ENCODE measurements around the gene RALBP1. TPM values are rescaled to one million over a fixed set of nuclear protein-coding genes. Genes with fewer than 3 reads are reported as not detected.
"Not testable (repeated sequence)": the region's sequence is repeated elsewhere in the genome, so short reads cannot be mapped to it uniquely, and the experiment has no call there.

RALBP1 gene
- total RNA-seq, 1 donor from 2014 or later = 67.2 TPM

GRCh38 chr18:9475643-9476591, 604 bp downstream of the RALBP1 start:
- Histone ChIP-seq H3K27me3 (no peaks in the 10 kb centered on the region), H3K27ac (peak overlapping the region; percentile 78 to 88), H3K4me1 (peaks cover 0 to 5% of the 10 kb centered on the region in 2 donors), H3K9me3 (no peaks in the 10 kb centered on the region), H3K4me3 (peak overlapping the region; percentile 95 to 98), H3K36me3 (peaks cover 3 to 4% of the 10 kb centered on the region in 2 donors)
- TF ChIP-seq CTCF (IDR thresholded peaks at IDR 0.05) = no peak
- no peak for DNase-seq (ENCODE audit: low spot score in 2 of 2)
- intact Hi-C loops (cut with DNase I) = loop anchor here (1.0 to 10.0 kb wide), 9 partner anchors 41 to 771 kb away; partner anchors contain the start of genes ANKRD12, MTCL1, PPP4R1 and TWSG1

GRCh38 chr18:9476949-9477348, 1.6 kb downstream of the RALBP1 start:
- H3K27ac ChIP-seq; H3K27me3 ChIP-seq; DNase-seq (ENCODE audit: low spot score in 2 of 2); H3K36me3 ChIP-seq; H3K9me3 ChIP-seq; H3K4me1 ChIP-seq: not testable (repeated sequence)
- peak overlapping the region in 1 of 2 donors; percentile 95 for H3K4me3 ChIP-seq
- intact Hi-C loops (cut with DNase I) = loop anchor here (5.0 to 10.0 kb wide), 4 partner anchors 125 to 772 kb away; partner anchors contain the start of genes MTCL1, PPP4R1 and VAPA

GRCh38 chr18:9477509-9477908, 2.2 kb downstream of the RALBP1 start:
- H3K36me3 ChIP-seq = peaks cover 3 to 4% of the 10 kb centered on the region in 2 donors
- DNase-seq (ENCODE audit: low spot score in 2 of 2) = no peak
- intact Hi-C loops (cut with DNase I) = loop anchor here (5.0 to 10.0 kb wide), 4 partner anchors 125 to 773 kb away; partner anchors contain the start of genes MTCL1, PPP4R1 and VAPA
- H3K9me3 ChIP-seq = no peaks in the 10 kb centered on the region
- no peak overlapping the region for H3K27ac ChIP-seq
- peaks cover 0 to 5% of the 10 kb centered on the region in 2 donors for H3K4me1 ChIP-seq
- no peaks in the 10 kb centered on the region for H3K27me3 ChIP-seq
- TF ChIP-seq CTCF (IDR thresholded peaks at IDR 0.05) = no peak
- H3K4me3 ChIP-seq = no peak overlapping the region

GRCh38 chr18:9478545-9478944, 3.2 kb downstream of the RALBP1 start:
- intact Hi-C loops (cut with DNase I) = loop anchor here (5.0 to 10.0 kb wide), 4 partner anchors 126 to 774 kb away; partner anchors contain the start of genes MTCL1, PPP4R1 and VAPA
- Histone ChIP-seq H3K4me3 (no peak overlapping the region), H3K9me3 (no peaks in the 10 kb centered on the region), H3K27me3 (no peaks in the 10 kb centered on the region), H3K4me1 (peaks cover 0 to 5% of the 10 kb centered on the region in 2 donors), H3K36me3 (peaks cover 3 to 4% of the 10 kb centered on the region in 2 donors), H3K27ac (no peak overlapping the region)
- peak in 1 of 2 donors; percentile 65 for DNase-seq (ENCODE audit: low spot score in 2 of 2)
- TF ChIP-seq CTCF (IDR thresholded peaks at IDR 0.05) = no peak

- intact Hi-C loops (cut with DNase I) = no loop called here
- no peaks in the 10 kb centered on the region for H3K4me1 ChIP-seq
- DNase-seq (ENCODE audit: low spot score in 2 of 2) = no peak
- no peak overlapping the region for H3K27ac ChIP-seq
- H3K27me3 ChIP-seq = no peaks in the 10 kb centered on the region
- no peaks in the 10 kb centered on the region for H3K9me3 ChIP-seq
- H3K4me3 ChIP-seq = no peak overlapping the region
- H3K36me3 ChIP-seq = peaks cover 3 to 4% of the 10 kb centered on the region in 2 donors
- no peak for TF ChIP-seq CTCF (IDR thresholded peaks at IDR 0.05)
These were observed 7.5 kb downstream of the RALBP1 start for GRCh38 chr18:9482790-9483189.

GRCh38 chr18:9483526-9483925, 8.2 kb downstream of the RALBP1 start:
- intact Hi-C loops (cut with DNase I) = no loop called here
- DNase-seq (ENCODE audit: low spot score in 2 of 2) = no peak
- H3K27me3 ChIP-seq = no peaks in the 10 kb centered on the region
- H3K9me3 ChIP-seq = no peaks in the 10 kb centered on the region
- no peak for TF ChIP-seq CTCF (IDR thresholded peaks at IDR 0.05)
- H3K36me3 ChIP-seq = peaks cover 2 to 3% of the 10 kb centered on the region in 2 donors
- H3K27ac ChIP-seq = no peak overlapping the region
- no peak overlapping the region for H3K4me3 ChIP-seq
- H3K4me1 ChIP-seq = no peaks in the 10 kb centered on the region

GRCh38 chr18:9484856-9485255, 9.5 kb downstream of the RALBP1 start:
- intact Hi-C loops (cut with DNase I); DNase-seq (ENCODE audit: low spot score in 2 of 2): not testable (repeated sequence)

More at GRCh38 chr18:9484856-9485255, 9.5 kb downstream of the RALBP1 start:
- not testable (repeated sequence) for H3K27ac ChIP-seq, H3K4me1 ChIP-seq, H3K27me3 ChIP-seq, H3K36me3 ChIP-seq, H3K9me3 ChIP-seq, H3K4me3 ChIP-seq

All from ascending aorta (tissue), 2 donors.